SKM-1 treated with dmso at 0.1 percent for 144 hours (cell line): ENCODE measurements around the gene TESK2.
"Not testable (repeated sequence)": the region's sequence is repeated elsewhere in the genome, so short reads cannot be mapped to it uniquely, and the experiment has no call there.

ENCODE experiments used
- DNase-seq: peaks from one replicate; lab custom pipeline; 2025; ENCODE audit not compliant: unreplicated experiment; lab: John Stamatoyannopoulos, UW

The TESK2 gene

GRCh38 chr1:45474194-45474593, 16.8 kb downstream of the TESK2 start:
- DNase-seq: not testable (repeated sequence)

DNA sequence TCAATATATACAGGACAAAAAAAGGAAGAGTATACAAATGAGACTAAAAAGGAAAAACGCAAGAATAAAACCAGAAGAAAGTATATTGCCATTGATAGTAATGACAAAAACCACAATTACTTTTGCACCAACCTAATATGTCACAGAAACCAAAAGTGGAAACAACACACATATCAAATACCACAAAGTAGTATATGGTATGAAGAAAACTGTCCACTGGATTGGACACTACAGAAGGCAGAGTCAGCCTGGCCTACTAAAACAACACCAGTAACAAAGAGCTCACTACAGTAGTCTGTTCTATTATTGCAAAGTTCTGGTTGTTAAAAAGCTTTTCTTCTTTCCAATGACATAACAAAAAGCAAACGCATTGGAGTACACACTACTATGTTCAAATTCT, 17.7 kb downstream of the TESK2 start:
- DNase-seq: no peak

DNA sequence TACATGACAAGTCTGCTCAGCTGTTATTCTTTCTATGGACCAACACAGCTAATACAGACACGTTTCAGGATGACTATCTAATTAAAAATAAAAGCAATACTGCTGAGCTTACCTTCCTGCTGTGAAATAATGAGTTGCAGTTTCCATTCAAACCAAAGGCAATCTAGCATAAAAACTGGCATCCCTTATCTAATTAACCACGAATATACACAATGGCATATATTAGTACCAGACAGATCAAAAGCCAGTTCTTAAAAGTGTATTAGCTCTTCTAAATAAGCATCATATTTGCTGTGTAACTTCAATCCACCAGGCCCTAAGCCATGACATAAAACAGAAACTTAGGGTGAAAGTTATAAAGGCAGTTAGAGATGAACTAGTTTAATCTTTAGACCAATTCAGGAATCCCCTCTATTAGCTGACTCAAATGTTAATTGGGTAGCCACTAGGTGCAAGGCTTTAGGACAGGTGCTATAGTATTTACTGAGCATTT, 20.6 kb downstream of the TESK2 start:
- DNase-seq: no peak

DNA sequence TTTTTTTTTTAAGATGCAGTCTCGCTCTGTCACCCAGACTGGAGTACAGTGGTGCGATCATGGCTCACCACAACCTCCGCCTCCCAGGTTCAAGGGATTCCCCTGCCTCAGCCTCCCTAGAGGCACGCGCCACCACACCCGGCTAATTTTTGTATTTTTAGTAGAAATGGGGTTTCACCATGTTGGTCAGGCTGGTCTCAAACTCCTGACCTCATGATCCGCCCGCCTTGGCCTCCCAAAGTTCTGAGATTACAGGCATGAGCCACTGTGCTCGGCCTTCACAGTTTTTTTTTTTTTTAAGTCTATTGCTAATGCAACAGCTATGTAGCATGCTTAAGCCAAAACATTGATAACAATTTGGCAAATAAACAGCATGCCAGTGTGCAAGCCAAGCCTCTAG, 23.6 kb downstream of the TESK2 start:
- DNase-seq: not testable (repeated sequence)

- DNase-seq: no peak
These were observed 25.7 kb downstream of the TESK2 start for GRCh38 chr1:45465277-45465676.

GRCh38 chr1:45458894-45459293, 32.1 kb downstream of the TESK2 start:
- DNase-seq: no peak

DNA sequence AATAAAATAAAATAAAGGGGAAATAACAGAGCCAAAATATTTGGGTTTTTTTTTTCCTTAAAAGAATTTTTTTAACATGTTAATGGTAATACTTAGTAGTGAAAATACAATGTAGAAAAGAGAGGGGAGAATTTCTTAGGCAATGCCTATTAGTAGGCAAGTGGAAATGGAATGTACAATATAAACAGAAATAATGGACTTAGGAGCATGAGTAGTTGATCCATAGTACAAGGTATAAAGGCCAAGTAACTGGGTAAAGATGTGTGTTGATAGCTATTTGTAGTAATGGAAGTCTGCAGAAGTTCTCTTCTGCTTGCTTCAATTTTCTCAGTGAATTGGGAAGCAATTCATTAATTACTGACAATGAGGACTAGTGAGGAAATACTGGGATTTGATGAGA, 34.4 kb downstream of the TESK2 start:
- DNase-seq: no peak

DNA sequence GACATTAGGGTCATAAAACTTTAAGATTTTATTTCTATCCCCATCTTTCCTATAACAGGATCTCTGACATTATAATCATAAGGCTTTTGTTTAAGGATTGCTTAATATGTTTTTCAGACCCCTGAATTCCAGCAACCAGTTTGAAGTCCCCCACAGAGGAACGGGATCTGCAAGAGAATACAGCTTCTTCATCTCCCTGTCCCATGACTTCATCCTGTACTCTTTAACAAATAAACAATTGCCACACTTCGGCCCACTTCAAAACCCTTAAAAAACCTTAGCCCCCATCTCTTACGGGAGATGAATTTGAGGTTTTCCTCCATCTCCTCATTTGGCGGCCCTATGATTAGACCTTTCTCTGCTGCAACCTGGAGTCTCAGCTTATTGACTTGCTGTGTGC, 35.8 kb downstream of the TESK2 start:
- DNase-seq: no peak

GRCh38 chr1:45454464-45454863, 36.5 kb downstream of the TESK2 start:
- DNase-seq: no peak

GRCh38 chr1:45452503-45452902, 38.5 kb downstream of the TESK2 start:
- no peak for DNase-seq

GRCh38 chr1:45448357-45448756, 42.6 kb downstream of the TESK2 start:
- no peak for DNase-seq

- no peak for DNase-seq
These were observed 43.9 kb downstream of the TESK2 start for GRCh38 chr1:45446950-45447672.

- DNase-seq: no peak
These were observed 44.4 kb downstream of the TESK2 start for GRCh38 chr1:45446530-45446929.

DNA sequence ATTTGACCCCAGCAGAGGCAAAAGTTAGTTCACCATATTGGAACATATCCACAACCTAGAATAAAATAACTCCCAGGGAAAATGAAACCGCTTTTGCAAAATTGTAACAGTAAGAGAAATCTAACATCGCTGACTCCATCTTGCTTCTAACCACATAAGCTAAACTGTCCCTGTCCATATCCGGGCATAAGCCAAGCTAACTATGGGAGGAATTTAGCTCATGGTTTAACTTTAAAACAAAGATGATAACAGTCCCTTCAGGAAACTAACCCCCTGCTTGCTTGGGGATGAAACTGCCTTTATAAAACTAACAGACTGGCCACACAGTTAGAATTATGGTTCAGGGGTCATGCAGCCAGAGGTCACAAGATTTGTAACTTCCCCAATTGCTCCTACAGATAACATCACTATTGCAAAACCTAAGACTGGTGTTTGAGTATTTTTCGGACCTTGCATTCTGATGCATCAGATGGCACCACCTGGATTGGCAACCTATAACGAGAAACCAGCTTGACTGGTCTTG, 46.3 kb downstream of the TESK2 start:
- DNase-seq: peak; percentile 6

GRCh38 chr1:45443580-45444446, 47.1 kb downstream of the TESK2 start:
- no peak for DNase-seq

DNA sequence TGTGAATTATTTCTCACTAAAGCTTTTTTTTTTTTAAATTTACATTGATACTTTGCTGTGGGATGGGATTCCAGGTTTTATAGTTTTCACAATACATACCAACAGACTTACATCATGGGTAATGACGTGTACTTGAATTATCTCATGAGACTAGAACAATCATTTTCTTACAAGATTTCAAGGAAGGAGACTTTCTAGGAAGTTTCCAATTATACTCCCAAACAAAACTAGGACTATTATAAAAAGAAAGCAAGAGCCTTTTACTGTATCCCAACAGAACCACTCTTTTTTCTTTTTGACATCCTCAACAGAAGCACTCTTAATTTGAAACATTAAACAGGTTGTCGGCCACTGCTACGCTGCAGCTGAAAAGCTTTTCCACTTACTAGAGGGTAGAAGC, 48.7 kb downstream of the TESK2 start:
- DNase-seq: no peak

- DNase-seq: peak; percentile 3
These were observed 53.6 kb downstream of the TESK2 start for GRCh38 chr1:45437323-45437722.

DNA sequence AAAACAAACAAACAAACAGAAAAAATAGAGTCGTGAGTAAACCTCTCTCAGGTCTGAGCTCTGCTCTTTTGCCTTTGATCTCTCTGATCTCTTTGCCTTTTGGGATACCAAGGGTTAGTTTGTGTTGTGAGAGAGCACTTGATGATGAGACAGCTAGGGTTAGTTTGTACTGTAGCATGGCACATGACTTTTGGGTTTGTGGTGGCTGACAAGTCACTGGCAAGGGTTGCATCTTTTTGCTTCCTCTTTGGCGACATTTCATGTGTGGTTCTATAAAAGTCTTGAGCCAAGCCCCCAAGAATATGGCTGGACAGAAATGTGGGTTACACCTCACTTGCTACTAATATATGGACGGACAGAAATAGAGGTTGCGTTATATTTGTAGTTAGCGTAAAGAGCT, 60.5 kb downstream of the TESK2 start:
- DNase-seq: no peak

DNA sequence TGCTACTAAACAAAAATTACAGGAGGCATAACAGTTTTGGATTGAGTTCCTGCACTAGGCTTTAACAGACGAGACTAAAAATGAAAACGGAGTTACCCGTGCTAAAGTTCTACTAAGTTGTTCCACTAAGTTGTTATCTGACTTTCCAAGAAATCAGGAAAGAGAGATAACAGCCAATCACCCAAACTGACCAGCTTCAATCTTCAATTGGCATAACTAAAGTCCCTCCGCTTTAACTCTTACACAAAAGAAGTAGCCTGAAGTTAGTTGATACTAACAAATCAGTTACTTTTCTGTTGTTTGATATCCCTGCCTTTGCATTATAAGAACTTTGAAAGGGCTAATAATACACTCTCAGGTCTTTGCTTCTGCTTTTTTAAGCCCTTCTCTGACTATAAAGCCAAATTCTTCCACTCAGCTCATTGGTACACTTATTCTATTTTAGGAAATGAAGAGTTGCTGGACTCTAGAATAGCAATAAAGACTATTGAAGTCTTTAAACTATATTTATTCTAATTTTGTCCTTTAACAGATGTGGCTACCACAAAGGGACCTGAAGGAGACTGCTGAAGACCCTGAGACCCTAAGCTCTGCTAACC, 61.3 kb downstream of the TESK2 start:
- no peak for DNase-seq

DNA sequence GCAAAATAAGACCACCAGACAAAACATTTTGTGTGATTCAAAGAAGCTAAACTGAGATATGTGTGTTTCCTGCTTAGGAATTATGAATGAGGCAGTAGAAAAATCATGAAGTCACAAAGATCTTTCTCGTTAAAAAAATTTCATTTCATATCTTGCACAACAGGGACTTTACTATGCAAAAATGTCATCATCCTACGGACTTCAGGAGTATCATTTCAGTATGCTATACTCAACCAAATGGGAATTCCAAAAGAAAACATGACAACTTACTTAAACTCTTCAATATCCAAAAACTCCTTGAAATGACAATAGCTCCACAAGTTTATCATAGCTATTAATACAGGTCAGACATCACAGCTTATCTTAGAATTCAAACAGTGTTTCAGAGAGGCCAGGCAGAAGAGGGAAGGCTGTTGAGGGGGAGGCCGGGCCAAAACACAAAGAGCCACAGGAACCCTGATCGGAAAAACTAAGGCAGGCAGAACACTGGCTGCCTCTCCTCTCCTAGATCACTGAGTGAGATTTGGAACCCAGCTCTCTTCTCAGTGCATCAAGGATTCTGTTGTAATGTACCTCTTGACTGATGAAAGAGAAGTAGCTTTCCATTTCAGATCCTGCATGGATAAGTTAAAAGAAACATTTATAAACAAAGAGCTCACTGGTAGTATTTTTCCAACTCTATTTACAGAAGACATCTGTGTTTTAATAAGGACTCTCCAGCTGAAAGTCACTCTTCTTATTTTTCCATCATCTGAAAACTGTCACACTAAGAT, 66.9 kb downstream of the TESK2 start:
- DNase-seq: no peak

DNA sequence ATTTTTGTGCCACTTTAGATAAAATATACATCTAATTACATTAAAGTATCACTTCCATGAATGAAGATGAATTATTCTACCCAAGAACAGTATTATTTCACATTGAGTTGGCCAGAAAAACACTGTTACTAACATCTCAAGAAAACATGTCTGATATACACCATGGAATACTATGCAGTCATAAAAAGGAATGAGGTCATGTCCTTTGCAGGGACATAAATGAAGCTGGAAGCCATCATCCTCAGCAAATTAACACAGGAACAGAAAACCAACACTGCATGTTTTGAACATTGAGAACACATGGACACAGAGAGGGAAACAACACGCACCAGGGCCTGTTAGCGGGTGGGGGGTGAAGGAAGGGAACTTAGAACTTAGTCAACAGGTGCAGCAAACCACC, 69.0 kb downstream of the TESK2 start:
- DNase-seq: no peak
